Peyer's patch (tissue), 4 donors: ENCODE data around the gene CIART. TPM values are rescaled to one million over a fixed set of nuclear protein-coding genes. Genes with fewer than 3 reads are reported as not detected.

Experiments
- DNase-seq, 3 donors: peaks; one replicate each; pipeline ENCODE4 v3.0.0-alpha.2; 2017 to 2019
- H3K27ac ChIP-seq, 4 donors: fragments of 200-600 bp; sonication (generic); one replicate each; pipeline ENCODE4 v1.5.1; 2016 to 2019
- H3K27me3 ChIP-seq, 2 donors: fragments of 200-600 bp; sonication (generic); one replicate each; pipeline ENCODE4 v1.5.1; 2019
- H3K36me3 ChIP-seq, 3 donors: fragments of 200-600 bp; sonication (generic); one replicate each; pipeline ENCODE4 v1.5.1; 2016 to 2019
- H3K4me1 ChIP-seq, 4 donors: fragments of 200-600 bp; sonication (generic); one replicate each; pipeline ENCODE4 v1.5.1; 2016 to 2019
- H3K4me3 ChIP-seq, 4 donors: fragments of 200-600 bp; sonication (generic); 1 replicate in 3 of 4; 2 replicates in 1 of 4; pipeline ENCODE4 v1.5.1; 2016 to 2019; ENCODE audit warnings: mild to moderate bottlenecking in 1 of 4
- H3K9me3 ChIP-seq, 4 donors: fragments of 200-600 bp; sonication (generic); one replicate each; pipeline ENCODE4 v1.5.1; 2016 to 2019; ENCODE audit warnings: mild to moderate bottlenecking in 1 of 4
- CTCF ChIP-seq, 6 experiments: fragments of 450-650 bp in 4 of 6; fragments of 200-600 bp in 2 of 6; sonication (generic) in 1 of 6; IDR thresholded peaks; one replicate each; pipeline ENCODE4 v1.5.1; 2017 to 2019; ENCODE audit warnings: antibody characterized with exemption in 6 of 6, mild to moderate bottlenecking in 3 of 6, moderate library complexity in 1 of 6
- POLR2A ChIP-seq, 2 donors: fragments of 450-650 bp; IDR thresholded peaks; one replicate each; pipeline ENCODE4 v1.5.1; 2017; ENCODE audit warnings: antibody characterized with exemption in 2 of 2, mild to moderate bottlenecking in 2 of 2, moderate library complexity in 2 of 2
- total RNA-seq, 4 donors: library from RNA; depleted of rRNA; stranded (reverse); fragments of >200 nt; gene quantifications; one replicate each; pipeline ENCODE4 v1.1.0, GENCODE V29; 2016

Gene CIART
- total RNA-seq, 4 donors from 2014 or later = 1.7 to 5.7 (median 5.1) TPM

GRCh38 chr1:150280138-150280707 lies 2.1 kb upstream of the CIART start:
- TF ChIP-seq CTCF (IDR thresholded peaks at IDR 0.05) (peak in 3 of 6 experiments; percentile 19 to 39 (median 31)), POLR2A (IDR thresholded peaks at IDR 0.05) (peak in 1 of 2 donors; percentile 53)
- Histone ChIP-seq H3K27ac (peak overlapping the region in 3 of 4 donors; percentile 22 to 86 (median 58)), H3K4me3 (peak overlapping the region in 1 of 4 donors; percentile 51), H3K27me3 (no peaks in the 10 kb centered on the region), H3K36me3 (no peaks in the 10 kb centered on the region), H3K9me3 (no peaks in the 10 kb centered on the region), H3K4me1 (peaks cover 0 to 23% (median 4%) of the 10 kb centered on the region in 4 donors)
- peak in 2 of 3 donors; percentile 74 to 85 for DNase-seq

DNA sequence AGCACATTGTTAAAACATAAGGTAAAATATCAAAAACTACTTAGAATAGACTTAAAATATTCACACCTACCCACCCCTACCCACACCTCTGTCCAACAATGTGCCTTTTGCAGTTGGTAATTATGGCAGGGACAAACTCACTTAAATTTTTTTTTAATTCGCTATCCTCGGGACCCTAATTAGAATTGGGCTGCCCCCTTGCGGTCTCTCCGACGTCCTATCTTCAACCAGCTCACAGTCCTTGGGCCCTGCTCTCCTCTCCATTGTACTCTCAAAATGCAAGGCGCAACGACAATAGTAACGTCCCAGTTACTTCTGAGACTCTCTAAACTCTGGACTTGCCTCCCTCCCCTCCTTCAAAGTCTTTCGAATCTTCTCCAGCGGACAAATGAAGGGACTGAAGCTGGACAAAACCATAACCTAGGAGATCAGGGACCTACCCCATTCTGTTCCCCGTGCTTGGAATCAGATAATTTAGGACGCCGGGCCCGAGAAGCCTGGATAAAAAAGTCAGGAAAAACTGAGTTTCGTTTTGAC lies 1.1 kb upstream of the CIART start:
- no peaks in the 10 kb centered on the region for H3K27me3 ChIP-seq
- TF ChIP-seq CTCF (IDR thresholded peaks at IDR 0.05) (peak in 5 of 6 experiments; percentile 39 to 70 (median 68)), POLR2A (IDR thresholded peaks at IDR 0.05) (peak in 1 of 2 donors; percentile 65)
- peak overlapping the region; percentile 31 to 56 (median 44) for H3K4me3 ChIP-seq
- peak overlapping the region; percentile 53 to 89 (median 72) for H3K27ac ChIP-seq
- DNase-seq = peak; percentile 70 to 88 (median 75)
- H3K4me1 ChIP-seq = peaks cover 0 to 23% (median 4%) of the 10 kb centered on the region in 4 donors
- peaks cover 0 to 1% (median 0%) of the 10 kb centered on the region in 3 donors for H3K36me3 ChIP-seq
- H3K9me3 ChIP-seq = no peaks in the 10 kb centered on the region

DNA sequence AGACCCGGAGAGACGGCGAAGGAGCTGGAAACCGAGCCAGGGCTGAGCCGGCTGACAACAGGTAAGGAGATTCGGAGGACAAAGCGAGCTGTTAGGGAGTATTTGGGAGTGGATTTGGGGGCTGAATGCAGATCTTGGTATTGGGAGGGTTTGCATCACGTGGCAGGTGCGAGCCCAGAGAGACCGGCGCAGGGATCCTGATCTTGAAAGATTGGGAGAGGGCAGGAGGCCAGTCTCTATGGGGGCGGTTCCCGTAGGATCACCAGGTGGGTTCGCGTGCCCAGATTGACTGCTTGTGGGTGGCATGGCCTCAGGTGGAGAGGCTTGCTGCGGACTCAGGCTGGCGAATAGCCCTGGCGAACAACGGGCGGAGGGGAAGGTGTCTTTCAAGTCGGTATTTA lies 204 bp downstream of the CIART start:
- DNase-seq = no peak
- H3K4me1 ChIP-seq = peaks cover 0 to 23% (median 4%) of the 10 kb centered on the region in 4 donors
- H3K9me3 ChIP-seq = no peaks in the 10 kb centered on the region
- no peak for TF ChIP-seq CTCF (IDR thresholded peaks at IDR 0.05)
- TF ChIP-seq POLR2A (IDR thresholded peaks at IDR 0.05) = peak in 1 of 2 donors; percentile 17
- peaks cover 0 to 8% (median 0%) of the 10 kb centered on the region in 3 donors for H3K36me3 ChIP-seq
- peak overlapping the region; percentile 18 to 89 (median 55) for H3K27ac ChIP-seq
- no peaks in the 10 kb centered on the region for H3K27me3 ChIP-seq
- peak overlapping the region; percentile 31 to 56 (median 44) for H3K4me3 ChIP-seq

GRCh38 chr1:150283260-150283659 lies 906 bp downstream of the CIART start:
- Histone ChIP-seq H3K4me3 (peak overlapping the region in 2 of 4 donors; percentile 51 to 56), H3K9me3 (no peaks in the 10 kb centered on the region), H3K27ac (peak overlapping the region in 1 of 4 donors; percentile 86)

DNA sequence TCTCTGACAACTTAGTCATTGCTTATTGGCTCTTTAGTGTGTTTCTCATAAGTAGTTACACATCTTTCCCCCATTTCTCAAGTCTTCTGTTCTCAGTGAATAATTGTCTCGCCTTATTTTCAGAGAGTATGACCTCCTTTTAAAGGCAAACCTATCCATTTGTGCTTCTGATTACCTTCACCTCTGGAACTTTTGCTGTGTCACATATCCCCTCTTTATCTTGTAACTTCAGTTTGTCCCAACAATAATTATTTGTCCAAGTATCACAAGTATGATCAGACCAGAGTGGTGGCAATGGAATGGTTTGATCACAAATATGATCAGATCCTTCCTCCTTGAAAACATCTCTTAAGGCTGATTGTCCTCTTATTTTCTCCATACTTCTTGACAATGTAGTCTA lies 6.0 kb downstream of the CIART start:
- peaks cover 0 to 4% (median 0%) of the 10 kb centered on the region in 4 donors for H3K4me1 ChIP-seq
- DNase-seq = no peak
- peaks cover 0 to 8% (median 0%) of the 10 kb centered on the region in 3 donors for H3K36me3 ChIP-seq
- no peak overlapping the region for H3K4me3 ChIP-seq
- H3K27me3 ChIP-seq = no peaks in the 10 kb centered on the region
- H3K9me3 ChIP-seq = no peaks in the 10 kb centered on the region
- H3K27ac ChIP-seq = no peak overlapping the region
- TF ChIP-seq CTCF (IDR thresholded peaks at IDR 0.05) (no peak), POLR2A (IDR thresholded peaks at IDR 0.05) (no peak)

More at GRCh38 chr1:150283260-150283659, 906 bp downstream of the CIART start:
- Histone ChIP-seq H3K27me3 (no peaks in the 10 kb centered on the region), H3K36me3 (peaks cover 0 to 8% (median 0%) of the 10 kb centered on the region in 3 donors), H3K4me1 (peaks cover 0 to 23% (median 4%) of the 10 kb centered on the region in 4 donors)
- no peak for DNase-seq
- TF ChIP-seq POLR2A (IDR thresholded peaks at IDR 0.05) (no peak), CTCF (IDR thresholded peaks at IDR 0.05) (no peak)
